ENCODE results near the gene TSPAN3.

The TSPAN3 gene

DNA sequence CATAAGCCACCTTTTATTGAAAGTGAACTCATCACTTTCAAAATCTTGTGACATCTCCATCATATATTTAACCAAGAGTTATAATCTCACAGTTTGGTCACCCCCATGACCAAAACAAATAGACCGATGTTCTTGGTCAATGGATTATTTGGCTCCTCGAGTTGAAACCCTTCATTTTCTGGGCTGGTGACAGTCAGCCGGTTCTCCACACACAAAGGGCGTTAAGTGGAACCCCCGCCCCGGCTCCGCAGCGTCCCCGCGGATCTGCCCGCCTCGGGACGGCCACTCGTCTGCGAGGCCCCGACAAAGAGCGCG, 772 bp downstream of the TSPAN3 start:
- no peak for TF ChIP-seq ZNF274 (IDR thresholded peaks at IDR 0.05; ENCODE audit: low read depth, low read length)
- peak overlapping the region; percentile 71 for H3K4me3 ChIP-seq (ENCODE audit: low read length)

- peak overlapping the region; percentile 71 for H3K4me3 ChIP-seq (ENCODE audit: low read length)
- no peak for TF ChIP-seq ZNF274 (IDR thresholded peaks at IDR 0.05; ENCODE audit: low read depth, low read length)
Measured at GRCh38 chr15:77069521-77070121, 1.3 kb downstream of the TSPAN3 start.

DNA sequence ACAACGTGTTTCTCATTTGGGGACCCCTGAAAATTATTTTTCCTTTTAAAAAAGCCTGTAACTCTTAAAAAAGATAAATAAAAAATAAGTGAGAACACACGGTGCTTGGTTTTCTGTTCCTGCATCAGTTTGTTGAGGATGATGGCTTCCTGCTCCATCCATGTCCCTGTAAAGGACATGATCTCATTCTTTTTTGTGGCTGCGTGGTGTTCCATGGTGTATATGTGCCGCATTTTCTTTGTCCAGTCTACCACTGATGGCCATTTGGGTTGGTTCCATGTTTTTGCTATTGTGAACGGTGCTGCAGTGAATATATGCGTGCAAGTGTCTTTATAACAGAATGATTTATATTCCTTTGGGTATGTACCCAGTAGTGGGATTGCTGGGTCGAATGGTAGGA, 2.3 kb downstream of the TSPAN3 start:
- H3K4me3 ChIP-seq (ENCODE audit: low read length) = no peak overlapping the region; the same call in 1 of the 2 replicates
- no peak for TF ChIP-seq ZNF274 (IDR thresholded peaks at IDR 0.05; ENCODE audit: low read depth, low read length)

DNA sequence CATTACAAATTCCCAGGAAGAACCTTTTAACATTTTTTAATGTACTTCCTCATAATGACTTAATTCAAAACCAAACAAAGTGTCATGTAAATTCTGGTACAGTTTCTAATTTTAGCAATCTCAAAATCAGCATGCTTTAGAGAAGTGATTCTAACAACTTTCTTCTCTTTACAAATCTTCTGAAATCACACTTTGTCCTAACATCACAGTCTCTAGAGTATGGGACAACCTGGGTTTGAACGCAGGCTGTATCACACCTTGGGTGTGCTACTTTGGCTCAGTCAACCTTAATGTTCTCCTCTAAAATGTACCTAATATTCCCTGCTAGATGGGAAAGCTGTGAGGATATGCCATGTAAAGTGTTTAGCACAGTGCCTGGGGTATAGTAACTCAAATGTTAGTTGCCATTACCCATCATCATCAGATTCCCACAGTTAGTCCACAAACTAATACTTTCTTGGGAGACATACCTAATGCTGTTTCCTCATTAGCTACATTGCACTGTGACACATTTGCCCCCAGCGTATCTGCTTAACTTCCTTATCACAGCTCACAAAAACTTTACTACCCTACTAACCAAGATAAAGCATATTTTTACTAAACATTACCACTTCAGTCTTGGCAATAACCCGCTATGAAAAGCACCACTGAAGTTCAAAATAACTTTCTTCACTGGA, 3.1 kb downstream of the TSPAN3 start:
- TF ChIP-seq ZNF274 (IDR thresholded peaks at IDR 0.05; ENCODE audit: low read depth, low read length) = no peak
- H3K4me3 ChIP-seq (ENCODE audit: low read length) = no peak overlapping the region; the same call in 1 of the 2 replicates

DNA sequence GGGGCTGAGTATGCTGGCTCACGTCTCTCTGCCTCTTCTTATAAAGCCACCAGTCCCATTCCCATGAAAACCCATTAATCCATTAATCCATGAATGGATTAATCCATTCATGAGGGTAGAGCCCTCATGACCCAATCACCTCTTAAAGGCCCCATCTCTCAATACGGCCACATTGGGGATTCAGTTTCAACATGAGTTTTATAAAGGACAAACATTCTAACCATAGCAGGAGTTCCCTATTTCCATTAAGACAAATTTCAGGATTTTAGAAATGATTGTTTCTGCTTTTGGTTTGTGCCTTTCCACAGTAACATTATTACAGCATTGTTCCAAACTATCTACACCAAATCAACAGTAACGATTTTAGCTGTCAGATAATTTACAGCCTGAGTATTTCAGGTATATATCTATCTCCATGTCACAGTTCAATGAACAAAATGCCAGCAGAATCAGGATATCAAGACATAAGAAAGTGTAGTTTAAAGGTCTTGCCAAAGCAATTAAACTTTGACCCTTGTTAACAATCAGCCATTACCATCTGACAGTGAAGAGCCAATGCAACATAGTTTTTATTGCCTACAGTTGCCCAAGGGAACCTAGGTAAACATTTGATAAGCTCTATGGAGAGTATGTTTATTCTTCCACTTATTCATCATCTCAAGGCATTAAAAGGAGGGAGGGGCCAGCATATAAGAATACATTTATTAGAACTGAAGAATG, 3.8 kb downstream of the TSPAN3 start:
- no peak for TF ChIP-seq ZNF274 (IDR thresholded peaks at IDR 0.05; ENCODE audit: low read depth, low read length)
- no peak overlapping the region; the same call in 1 of the 2 replicates for H3K4me3 ChIP-seq (ENCODE audit: low read length)

GRCh38 chr15:77064539-77065308, 6.2 kb downstream of the TSPAN3 start:
- TF ChIP-seq ZNF274 (IDR thresholded peaks at IDR 0.05; ENCODE audit: low read depth, low read length) = no peak
- no peak overlapping the region for H3K4me3 ChIP-seq (ENCODE audit: low read length)

- TF ChIP-seq ZNF274 (IDR thresholded peaks at IDR 0.05; ENCODE audit: low read depth, low read length) = no peak
Measured at GRCh38 chr15:77064063-77064462, 6.8 kb downstream of the TSPAN3 start.

GRCh38 chr15:77063249-77063648, 7.7 kb downstream of the TSPAN3 start:
- TF ChIP-seq ZNF274 (IDR thresholded peaks at IDR 0.05; ENCODE audit: low read depth, low read length) = no peak

More at GRCh38 chr15:77064063-77064462, 6.8 kb downstream of the TSPAN3 start:
- no peak overlapping the region for H3K4me3 ChIP-seq (ENCODE audit: low read length)

DNA sequence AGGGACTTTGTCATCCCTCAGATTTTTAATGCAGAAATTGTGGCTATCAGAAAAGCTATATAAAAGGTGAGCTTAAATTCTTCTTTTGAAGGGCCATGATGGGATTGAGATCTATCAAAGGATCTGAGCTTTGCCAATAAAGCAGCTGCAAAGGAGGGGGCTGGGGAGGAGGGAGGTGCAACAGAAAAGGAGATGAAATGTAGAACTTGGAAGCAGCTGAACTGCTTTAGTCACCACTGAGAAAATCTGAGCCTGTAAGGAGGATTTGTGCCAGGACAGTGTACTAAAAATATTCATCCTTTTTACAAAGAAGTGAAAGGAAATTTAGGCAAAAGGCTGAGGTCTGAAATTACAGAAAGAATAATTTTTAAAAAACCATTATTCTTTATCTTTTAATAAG, 10.4 kb downstream of the TSPAN3 start:
- TF ChIP-seq ZNF274 (IDR thresholded peaks at IDR 0.05; ENCODE audit: low read depth, low read length) = no peak
- H3K4me3 ChIP-seq (ENCODE audit: low read length) = peak overlapping the region; percentile 45; the same call in 1 of the 2 replicates

More at GRCh38 chr15:77063249-77063648, 7.7 kb downstream of the TSPAN3 start:
- no peak overlapping the region for H3K4me3 ChIP-seq (ENCODE audit: low read length)

- peak overlapping the region; percentile 26; the same call in 1 of the 2 replicates for H3K4me3 ChIP-seq (ENCODE audit: low read length)
- no peak for TF ChIP-seq ZNF274 (IDR thresholded peaks at IDR 0.05; ENCODE audit: low read depth, low read length)
Measured at GRCh38 chr15:77059786-77060361, 11.0 kb downstream of the TSPAN3 start.

- H3K4me3 ChIP-seq (ENCODE audit: low read length) = no peak overlapping the region
- TF ChIP-seq ZNF274 (IDR thresholded peaks at IDR 0.05; ENCODE audit: low read depth, low read length) = no peak
Measured at GRCh38 chr15:77058468-77058867, 12.4 kb downstream of the TSPAN3 start.

GRCh38 chr15:77057685-77058084, 13.2 kb downstream of the TSPAN3 start:
- H3K4me3 ChIP-seq (ENCODE audit: low read length) = no peak overlapping the region
- no peak for TF ChIP-seq ZNF274 (IDR thresholded peaks at IDR 0.05; ENCODE audit: low read depth, low read length)

GRCh38 chr15:77057072-77057471, 13.8 kb downstream of the TSPAN3 start:
- TF ChIP-seq ZNF274 (IDR thresholded peaks at IDR 0.05; ENCODE audit: low read depth, low read length) = no peak
- H3K4me3 ChIP-seq (ENCODE audit: low read length) = no peak overlapping the region

DNA sequence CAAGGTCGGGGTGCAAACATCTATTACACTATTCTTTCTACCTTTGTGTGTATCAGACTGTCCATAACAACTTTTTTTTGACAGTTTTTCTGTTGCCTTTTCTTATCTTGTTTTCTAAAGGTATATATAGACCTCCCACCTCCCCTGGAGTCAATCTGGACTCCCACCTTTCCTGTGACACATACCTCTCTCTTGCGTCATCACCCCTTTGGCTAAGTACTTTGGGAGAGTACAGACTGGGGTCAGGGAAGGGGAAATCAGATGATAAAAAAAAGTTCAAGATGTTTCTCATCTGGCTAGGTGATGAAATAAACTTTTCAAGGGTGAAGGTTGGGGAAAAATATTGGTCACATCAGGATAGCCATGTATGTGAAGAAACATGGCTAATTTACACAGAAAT, 17.2 kb downstream of the TSPAN3 start:
- no peak for TF ChIP-seq ZNF274 (IDR thresholded peaks at IDR 0.05; ENCODE audit: low read depth, low read length)
- H3K4me3 ChIP-seq (ENCODE audit: low read length) = no peak overlapping the region
